HG02840 (cell line): ENCODE results near the gene SIAH1.
"Not testable (repeated sequence)": the region's sequence is repeated elsewhere in the genome, so short reads cannot be mapped to it uniquely, and the experiment has no call there.

Source experiments
- ATAC-seq: cut with Tn5 transposase; IDR thresholded peaks from one replicate; pipeline ENCODE4 v1.9.1; 2021; ENCODE audit warnings: mild to moderate bottlenecking, moderate library complexity, moderate number of reproducible peaks; ENCODE audit not compliant: unreplicated experiment, low FRiP score

Gene SIAH1

DNA sequence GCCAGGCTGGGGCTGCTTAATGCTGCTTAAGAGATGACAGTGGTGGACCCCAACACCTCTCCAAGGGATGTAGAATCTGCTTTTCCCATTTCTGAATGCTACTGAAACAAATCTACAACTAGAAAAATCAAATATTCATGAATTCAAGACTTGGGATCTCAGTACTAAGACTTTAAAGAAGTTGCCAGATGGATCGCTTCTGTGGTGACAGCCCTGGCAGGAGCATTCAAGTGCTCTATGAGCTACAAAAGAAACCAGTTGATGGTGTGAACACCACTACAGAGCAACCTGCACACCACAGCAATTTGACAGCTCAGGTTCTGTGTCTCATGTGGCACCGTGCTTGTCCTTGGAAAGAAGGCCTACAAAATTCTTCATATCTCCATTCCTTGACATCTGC is 42.6 kb downstream of the SIAH1 start:
- no peak for ATAC-seq

DNA sequence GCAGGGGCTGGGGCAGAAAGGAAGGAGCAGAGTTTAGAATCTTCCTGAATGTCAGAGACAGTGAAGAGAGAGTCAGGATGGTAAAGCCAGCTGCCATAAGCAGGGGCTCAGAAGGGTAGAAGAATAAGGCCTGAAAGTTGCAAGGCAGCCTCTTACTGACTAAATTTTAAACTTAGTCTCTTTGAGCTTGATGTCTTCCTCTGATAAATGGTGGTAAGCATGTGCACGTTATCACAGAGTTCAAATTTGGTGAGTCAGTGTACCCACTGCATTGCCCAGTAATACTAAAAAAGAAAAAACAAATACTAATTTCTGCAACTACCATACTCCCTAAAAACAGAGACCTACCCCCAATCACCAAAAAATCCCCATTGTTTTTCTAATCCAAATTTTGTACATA is 45.2 kb downstream of the SIAH1 start:
- no peak for ATAC-seq

DNA sequence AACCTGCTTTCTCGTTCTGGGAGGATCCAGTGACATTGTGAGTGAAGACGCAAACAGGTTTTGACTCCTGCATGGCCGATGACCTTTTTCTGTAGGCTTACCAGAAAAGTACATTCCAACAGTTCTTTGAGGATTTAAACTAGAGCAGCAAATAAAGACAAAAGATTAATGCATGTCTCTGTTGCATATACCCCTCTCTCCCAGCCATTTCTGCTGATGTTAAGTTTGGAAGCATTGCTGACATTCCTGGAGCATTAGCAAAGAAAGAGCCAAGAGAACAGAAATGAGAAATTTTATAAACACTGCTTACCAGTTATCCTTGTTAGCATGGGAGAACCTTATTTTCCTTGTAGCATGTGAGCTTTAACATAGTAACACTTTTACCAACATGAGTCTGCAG is 49.3 kb downstream of the SIAH1 start:
- no peak for ATAC-seq

DNA sequence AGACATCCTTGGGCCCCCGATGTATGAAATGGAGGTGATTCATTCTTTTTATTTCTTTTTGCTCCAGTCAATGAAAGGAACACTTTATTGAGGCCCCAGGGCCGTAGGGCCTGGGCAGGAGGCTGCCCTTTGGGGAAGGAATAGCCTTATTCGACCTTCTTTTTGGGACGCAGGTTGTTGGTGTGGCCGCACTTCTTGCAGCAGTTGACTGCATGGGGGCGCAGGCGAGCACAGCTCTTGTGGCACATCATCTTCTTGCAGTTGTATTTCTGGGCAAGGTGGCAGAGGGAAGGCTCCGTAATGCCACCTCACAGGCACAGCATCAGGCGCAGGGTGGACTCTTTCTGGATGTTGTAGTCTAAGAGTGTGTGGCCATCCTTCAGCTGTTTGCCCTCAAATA is 50.9 kb downstream of the SIAH1 start:
- no peak for ATAC-seq

DNA sequence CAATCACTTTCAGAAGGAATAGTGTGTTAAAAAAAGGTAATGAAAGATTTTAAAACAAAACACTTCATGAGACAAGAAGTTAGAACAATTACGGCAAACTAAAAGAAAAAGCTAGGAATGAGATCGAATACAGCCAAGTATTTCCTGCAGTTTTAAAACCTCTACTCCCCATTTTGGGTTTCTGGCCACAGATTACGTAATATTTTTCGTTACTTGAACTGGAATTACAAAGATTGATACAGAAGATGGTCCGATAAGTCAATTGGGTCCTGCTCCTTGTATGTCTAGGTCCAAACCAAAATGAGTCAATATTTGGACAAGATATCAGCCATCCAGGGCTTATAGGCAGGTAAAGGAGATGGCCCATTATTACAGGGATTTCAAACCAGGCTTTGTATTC is 52.2 kb downstream of the SIAH1 start:
- no peak for ATAC-seq

DNA sequence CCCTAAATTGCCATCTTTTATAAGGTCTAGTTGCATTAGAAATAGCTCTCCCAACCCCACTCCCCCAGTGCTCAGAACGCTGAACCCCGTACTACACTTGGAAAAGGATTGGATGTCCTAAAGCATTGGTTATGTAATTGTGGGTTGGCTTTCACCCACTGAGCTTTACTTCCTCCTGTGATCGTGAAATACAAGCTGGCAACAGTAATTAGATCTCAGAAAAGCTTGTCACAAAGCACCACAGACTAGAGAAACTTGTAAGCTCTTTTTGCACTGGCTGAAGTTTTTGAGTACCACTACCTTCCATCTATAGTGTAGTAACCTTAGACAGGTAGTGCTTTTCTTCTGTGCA is 54.4 kb downstream of the SIAH1 start:
- no peak for ATAC-seq

DNA sequence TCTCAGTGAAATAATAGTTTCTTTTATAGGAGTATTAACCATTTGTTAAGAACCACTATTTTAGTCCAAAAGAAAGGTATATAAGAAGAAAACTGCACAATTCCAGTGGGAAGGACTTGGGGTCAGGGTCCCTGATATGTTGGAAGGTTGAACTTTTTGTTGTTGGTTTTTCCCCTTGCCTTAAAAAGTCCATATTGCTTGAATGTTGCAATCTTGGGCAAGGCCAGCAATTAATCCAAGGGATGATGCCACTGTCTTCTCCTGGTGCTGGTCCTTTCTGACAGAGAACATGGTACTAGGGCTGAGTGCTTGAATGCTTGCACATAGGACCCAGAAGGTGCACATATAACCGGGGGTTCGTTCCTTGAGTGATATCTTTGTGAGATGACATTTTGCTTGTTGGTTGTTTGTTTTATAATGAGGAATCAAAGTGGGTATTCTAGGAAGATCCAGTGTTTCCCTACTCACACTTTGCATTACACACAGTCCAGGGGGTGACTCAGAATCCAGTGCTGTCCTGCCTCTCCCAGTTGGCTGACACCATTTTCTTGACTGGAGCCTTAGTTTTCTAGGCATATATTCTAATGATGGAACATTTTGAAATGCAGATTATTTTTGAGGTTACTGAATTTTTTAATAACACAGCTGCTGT is 54.9 kb downstream of the SIAH1 start:
- no peak for ATAC-seq

DNA sequence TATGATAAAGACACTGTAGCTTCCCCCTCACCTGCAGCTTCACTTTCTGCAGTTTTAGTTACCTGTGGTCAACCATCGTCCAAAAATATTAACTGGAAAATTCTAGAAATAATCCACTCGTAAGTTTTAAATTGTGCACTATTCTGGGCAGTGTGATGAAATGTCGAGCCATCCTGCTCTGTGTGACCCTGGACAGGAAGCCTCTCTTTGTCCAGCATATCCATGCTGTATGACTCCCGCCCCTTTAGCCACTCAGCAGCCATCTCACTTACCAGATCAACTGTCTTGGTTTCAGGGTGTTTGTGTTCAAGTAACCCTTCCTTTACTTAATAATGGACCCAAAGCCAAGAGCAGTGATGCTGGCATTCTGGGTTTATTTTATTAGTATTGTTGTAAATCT is 56.1 kb downstream of the SIAH1 start:
- no peak for ATAC-seq

DNA sequence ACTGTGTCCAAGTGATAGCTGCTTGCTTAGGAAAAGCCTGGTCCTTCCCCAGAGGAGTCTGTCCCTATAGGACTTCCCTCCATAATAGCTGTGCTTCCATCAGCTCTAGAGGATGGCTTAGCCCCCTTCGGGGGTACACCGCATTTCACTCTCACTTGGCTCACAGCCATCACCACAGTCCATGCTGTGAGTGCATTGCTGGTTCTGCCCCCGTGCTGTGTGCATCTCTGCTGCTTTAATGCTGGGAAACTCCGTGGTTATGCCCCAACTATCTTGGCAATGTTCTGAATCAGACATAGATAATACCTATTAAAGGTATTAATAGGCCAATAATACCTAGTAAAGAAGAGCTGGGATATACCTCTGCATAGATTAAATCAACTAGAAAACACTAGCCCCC is 58.3 kb downstream of the SIAH1 start:
- no peak for ATAC-seq

DNA sequence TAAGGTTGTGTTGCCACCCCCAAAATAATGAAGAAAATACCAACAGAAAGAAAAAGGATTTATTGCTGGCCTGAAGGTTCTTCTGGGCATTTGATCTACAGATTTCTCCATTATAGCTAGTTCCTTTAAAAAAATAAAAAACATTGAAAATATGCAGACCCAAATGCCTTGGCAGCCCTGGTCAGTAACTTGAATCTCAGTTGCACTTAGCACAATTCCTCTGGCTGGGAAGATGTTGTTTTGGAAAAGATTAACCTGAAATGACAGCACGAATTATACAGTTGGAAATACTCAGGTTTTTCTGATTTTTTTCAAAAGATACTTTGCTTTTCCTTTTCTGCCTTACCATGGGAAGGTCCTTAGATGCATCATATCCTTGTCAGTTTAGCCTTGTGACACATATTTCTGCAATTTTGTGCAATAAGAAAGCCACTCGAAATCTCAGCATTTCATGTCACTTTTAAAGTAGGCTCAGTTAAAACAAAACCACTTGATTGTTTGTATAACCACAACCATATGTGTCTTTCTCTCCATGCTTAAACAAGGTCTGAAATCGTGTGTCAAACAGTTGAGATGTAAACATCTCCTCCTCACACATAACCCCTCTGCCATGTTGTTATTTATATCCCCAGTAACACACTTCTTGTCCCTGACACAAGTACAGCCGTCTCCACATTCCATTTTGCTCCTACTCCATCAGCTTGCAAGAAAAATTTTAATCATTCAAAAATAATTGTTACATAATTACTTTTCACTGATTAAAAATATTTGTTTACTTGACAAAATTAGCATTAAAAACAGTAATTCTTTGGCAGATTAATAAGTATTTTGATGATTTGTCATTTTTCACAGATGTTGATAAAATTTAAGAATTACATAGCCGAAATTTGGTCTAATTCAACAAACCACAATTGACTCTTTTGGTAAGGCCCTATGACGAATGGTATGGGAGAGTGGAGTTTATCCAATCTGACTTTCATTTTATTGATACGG is 61.1 kb downstream of the SIAH1 start:
- ATAC-seq = no peak

DNA sequence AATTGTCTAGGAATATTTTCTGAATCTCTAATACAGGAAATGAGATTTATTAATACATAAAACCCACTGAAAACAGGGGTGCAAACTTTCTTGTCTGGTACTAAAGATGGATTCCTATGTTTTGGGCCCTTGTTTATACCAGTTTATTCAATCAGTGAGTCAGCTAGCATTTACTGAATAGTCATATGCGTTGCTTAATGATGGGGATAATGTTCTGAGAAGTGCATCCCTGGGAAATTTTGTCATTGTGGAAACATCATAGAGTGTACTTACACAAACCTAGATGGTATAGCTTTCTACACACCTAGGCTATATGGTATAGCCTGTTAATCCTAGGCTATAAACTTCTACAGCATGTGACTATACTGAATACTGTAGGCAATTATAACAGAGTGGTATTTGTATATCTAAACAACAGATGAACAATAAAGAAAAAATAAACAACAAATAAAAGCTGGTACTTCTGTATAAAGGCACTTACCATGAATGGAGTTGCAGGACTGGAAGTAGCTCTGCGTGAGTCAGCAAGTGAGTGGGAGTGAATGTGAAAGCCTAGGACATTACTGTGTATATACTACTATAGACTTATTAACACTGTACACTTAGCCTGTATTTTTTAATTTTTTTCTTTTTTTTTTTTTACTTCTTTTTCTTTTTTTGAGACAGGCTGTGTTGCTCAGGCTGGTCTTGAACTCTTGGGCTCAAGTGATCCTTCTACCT is 63.7 kb downstream of the SIAH1 start:
- ATAC-seq = no peak

DNA sequence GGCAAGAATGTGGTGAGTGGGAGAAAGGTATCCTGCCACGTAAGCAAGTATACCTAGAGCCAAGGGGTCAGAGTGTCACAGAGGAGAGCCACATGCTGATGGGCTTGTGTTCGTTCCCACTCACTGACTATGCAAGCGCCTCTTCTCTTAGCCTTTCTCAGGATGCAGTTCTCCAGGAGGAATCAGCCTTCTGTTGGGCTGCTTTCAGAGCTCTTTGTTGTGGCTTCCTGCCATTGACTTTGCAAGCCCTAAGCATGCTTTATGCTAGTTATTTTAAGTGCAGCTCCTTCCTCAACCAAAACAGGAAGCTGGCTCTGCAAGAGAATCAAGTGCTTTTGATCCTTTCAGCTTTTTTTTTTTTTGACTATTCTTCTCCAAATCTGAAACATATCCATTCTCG is 66.6 kb downstream of the SIAH1 start:
- no peak for ATAC-seq

DNA sequence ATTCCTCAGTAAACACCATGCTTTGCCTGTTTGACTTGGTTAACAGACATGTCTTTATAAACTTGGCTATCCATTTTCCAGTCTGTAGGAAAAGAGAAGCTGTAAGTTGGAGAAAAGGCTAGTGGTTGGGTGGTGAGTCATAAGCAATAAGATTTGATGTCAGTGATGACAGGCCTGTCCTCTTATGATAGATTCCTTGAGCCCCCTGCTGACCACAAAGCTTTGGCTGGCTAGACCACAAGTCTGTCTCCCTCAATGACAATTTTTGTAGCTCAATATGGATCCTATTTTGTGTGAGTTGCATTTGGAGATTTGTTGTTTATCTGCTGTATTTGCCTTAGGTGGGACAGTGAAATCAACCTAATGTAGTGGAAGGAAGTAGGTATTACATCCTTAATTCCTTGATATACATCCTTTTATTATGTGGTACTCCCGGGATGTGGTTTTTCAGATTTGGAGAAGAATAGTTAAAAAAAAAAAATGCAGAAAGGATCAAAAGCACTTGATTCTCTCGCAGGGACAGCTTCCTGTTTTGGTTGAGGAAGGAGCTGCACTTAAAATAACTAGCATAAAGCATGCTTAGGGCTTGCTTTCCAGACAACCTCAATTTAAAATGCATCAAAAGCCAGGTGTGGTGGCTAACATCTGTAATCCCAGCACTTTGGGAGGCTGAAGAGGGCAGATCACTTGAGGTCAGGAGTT is 67.4 kb downstream of the SIAH1 start:
- no peak for ATAC-seq

DNA sequence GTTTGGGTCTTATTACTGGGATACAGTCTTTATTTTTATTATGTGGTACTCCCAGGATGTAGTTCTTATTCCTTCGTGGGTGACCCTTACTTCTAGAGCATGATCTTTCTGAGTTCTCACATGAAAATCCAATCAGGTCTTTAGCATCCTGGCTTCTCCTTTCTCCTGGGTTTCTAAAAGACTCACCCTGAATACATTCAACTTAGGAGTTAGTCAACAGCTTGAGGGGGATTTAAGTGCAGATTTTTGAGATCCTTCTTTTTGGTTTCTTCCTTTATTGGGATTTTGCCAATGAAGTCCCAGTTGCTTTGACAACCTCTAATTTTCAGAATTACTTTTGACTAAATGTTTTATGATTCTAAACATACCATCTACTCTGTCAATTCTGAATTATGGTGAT is 68.2 kb downstream of the SIAH1 start:
- ATAC-seq = no peak

DNA sequence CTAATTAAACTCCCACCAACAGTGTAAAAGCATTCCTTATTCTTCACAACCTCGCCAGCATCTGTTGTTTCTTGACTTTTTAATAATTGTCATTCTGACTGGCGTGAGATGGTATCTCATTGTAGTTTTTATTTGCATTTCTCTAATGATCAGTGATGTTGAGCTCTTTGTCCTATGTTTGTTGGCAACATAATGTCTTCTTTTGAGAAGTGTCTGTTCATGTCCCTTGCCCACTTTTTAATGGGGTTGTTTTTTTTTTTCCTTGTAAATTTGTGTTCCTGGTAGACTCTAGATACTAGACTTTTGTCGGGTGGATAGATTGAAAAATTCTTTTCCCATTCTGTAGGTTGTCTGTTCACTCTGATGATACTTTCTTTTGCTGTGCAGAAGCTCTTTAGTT is 71.3 kb downstream of the SIAH1 start:
- ATAC-seq = not testable (repeated sequence)

DNA sequence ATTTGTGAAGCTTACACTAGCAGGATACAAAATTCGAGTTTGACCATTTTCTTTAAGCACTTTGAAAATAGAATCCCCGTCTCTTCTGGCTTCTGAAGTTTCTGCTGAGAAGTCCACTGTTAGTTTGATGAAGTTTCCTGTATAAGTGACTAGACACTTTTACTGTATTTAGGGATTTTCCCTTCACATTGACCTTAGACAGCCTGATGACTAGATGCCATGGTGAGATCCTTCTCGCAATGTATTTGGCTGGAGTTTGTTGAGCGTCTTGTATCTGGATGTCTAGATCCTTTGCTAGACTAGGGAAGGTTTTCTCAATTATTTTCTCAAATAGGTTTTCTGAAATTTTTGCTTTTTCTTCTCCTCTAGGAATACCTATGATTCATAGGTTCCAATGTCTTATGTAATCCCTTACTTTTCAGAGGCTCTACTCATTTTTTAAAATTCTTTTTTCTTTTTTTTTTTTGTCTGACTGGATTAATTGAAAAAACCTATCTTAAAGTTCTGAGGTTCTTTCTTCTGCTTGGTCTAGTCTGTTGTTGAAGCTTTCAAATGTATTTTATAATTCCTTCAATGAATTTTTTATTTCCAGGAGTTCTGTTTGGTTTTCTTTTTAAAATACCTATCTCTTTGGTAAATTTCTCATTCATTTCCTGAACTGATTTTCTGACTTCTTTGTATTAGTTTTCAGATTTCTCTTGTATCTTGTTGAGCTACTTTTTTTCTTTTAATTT is 74.1 kb downstream of the SIAH1 start:
- no peak for ATAC-seq
